K562 (cell line): ENCODE measurements around the gene DUSP10. TPM values are rescaled to one million over a fixed set of nuclear protein-coding genes. Genes with fewer than 3 reads are reported as not detected.

Experiments
- ATAC-seq: fragments of 200-7000 bp; cut with Tn5 transposase; 3 replicates; pipeline ENCODE4 v1.9.1; 2020; ENCODE audit warnings: moderate library complexity
- BruUV-seq: library from RNA; stranded (reverse); fragments of 400-500 nt; replicated peaks from 2 replicates; lab custom pipeline; 2021; lab: Mats Ljungman, UMichigan
- CTCF ChIA-PET: fragments of 300-600 bp; formaldehyde crosslinking; extraction: SDS; loops from one replicate; lab custom pipeline; 2021; ENCODE audit warnings: low intra/inter-chr PET ratio; lab: Yijun Ruan, JAX
- POLR2A ChIA-PET: fragments of 300-600, 350-650 bp; sonication (Branson Sonifier 250); formaldehyde crosslinking; extraction: SDS; loops from one replicate; lab custom pipeline; 2021; ENCODE audit warnings: antibody characterized with exemption, inconsistent platforms; lab: Yijun Ruan, JAX
- DNase-seq, 4 experiments: peaks; one replicate each; pipeline versions ENCODE4 v3.0.0 to v3.0.0-alpha.2; 2011 to 2018; ENCODE audit warnings: low spot score in 3 of 4, mixed read lengths in 3 of 4; ENCODE audit errors: extremely low read depth in 1 of 4
- FAIRE-seq: peaks from 2 replicates; lab custom pipeline; 2011; peaks lifted over from hg19 to GRCh38; lab: Jason Lieb, UNC
- H2AFZ ChIP-seq: 2 replicates; pipeline ENCODE4 v1.6.0; 2011; ENCODE audit warnings: low read depth, low read length, control low read depth, inconsistent platforms
- H3K27ac ChIP-seq: fragments of 200-600 bp; 3 replicates; pipeline ENCODE4 v1.8.0; 2011; ENCODE audit warnings: low read depth, mild to moderate bottlenecking, control low read depth, inconsistent platforms, low read length, moderate library complexity, mixed read lengths; ENCODE audit errors: extremely low read depth
- H3K27me3 ChIP-seq, 2 experiments: fragments of 300-600 bp in 1 of 2; 2 replicates in 1 of 2; 3 replicates in 1 of 2; pipeline versions ENCODE4 v1.6.0 to v1.8.0; 2011; ENCODE audit warnings: inconsistent platforms in 2 of 2, low read length in 2 of 2, mild to moderate bottlenecking in 1 of 2, mixed read lengths in 1 of 2, moderate library complexity in 1 of 2; ENCODE audit not compliant: control insufficient read depth in 2 of 2, insufficient read depth in 2 of 2
- H3K36me3 ChIP-seq: fragments of 300-600 bp; 3 replicates; pipeline ENCODE4 v1.8.0; 2011; ENCODE audit warnings: mild to moderate bottlenecking, low read length, inconsistent platforms; ENCODE audit not compliant: control insufficient read depth, insufficient read depth
- H3K4me1 ChIP-seq, 2 experiments: fragments of 200-600 bp in 1 of 2; replicated peaks in 1 of 2; 2 replicates in 1 of 2; 3 replicates in 1 of 2; pipeline versions ENCODE4 v1.5.1 to v1.8.0; 2011; ENCODE audit warnings: inconsistent platforms in 2 of 2, low read length in 2 of 2, mild to moderate bottlenecking in 1 of 2, mixed read lengths in 1 of 2, moderate library complexity in 1 of 2; ENCODE audit not compliant: control insufficient read depth in 2 of 2, insufficient read depth in 2 of 2
- H3K4me2 ChIP-seq: 2 replicates; pipeline ENCODE4 v1.6.1; 2011; ENCODE audit warnings: low read length, control low read depth, inconsistent platforms, mixed read lengths; ENCODE audit not compliant: insufficient read depth
- H3K4me3 ChIP-seq: fragments of 200-600 bp; sonication (generic), shearing (Covaris generic); 2 replicates; pipeline ENCODE4 v1.5.1; 2016; ENCODE audit warnings: control low read depth, inconsistent platforms
- H3K79me2 ChIP-seq: fragments of 200-600 bp; 3 replicates; pipeline ENCODE4 v1.8.0; 2011; ENCODE audit warnings: low read length, inconsistent platforms; ENCODE audit not compliant: control insufficient read depth, insufficient read depth
- H3K9ac ChIP-seq, 2 experiments: 2 replicates each; pipeline versions ENCODE4 v1.6.0 to v1.6.1; 2011; ENCODE audit warnings: low read depth in 2 of 2, low read length in 2 of 2, control low read depth in 1 of 2, inconsistent platforms in 1 of 2, mild to moderate bottlenecking in 1 of 2, mixed read lengths in 1 of 2; ENCODE audit not compliant: insufficient read depth in 1 of 2
- H3K9me1 ChIP-seq: one replicate; pipeline ENCODE4 v1.6.0; 2011; ENCODE audit warnings: inconsistent platforms, mild to moderate bottlenecking, low read length, moderate library complexity; ENCODE audit not compliant: control insufficient read depth, insufficient read depth
- H3K9me3 ChIP-seq: replicated peaks from 2 replicates; pipeline ENCODE4 v1.5.1; 2011; ENCODE audit warnings: low read depth, low read length, inconsistent platforms; ENCODE audit not compliant: control insufficient read depth, insufficient read depth
- H4K20me1 ChIP-seq: replicated peaks from 2 replicates; pipeline ENCODE4 v1.6.1; 2011; ENCODE audit warnings: low read length, inconsistent platforms, mixed read lengths; ENCODE audit not compliant: control insufficient read depth, insufficient read depth
- CCNT2 ChIP-seq: IDR thresholded peaks from 2 replicates; pipeline ENCODE4 v1.6.1; 2011; ENCODE audit warnings: borderline replicate concordance, low read depth, mild to moderate bottlenecking, moderate library complexity, mixed read lengths, low read length; ENCODE audit not compliant: insufficient read length; ENCODE audit errors: extremely low read depth
- CHCHD3 ChIP-seq: fragments of 250-450 bp; sonication (Bioruptor Pico); IDR thresholded peaks from 2 replicates; pipeline ENCODE4 v2.1.2; 2022; ENCODE audit warnings: mild to moderate bottlenecking
- ETV1 ChIP-seq: fragments of 450-650 bp; conservative IDR thresholded peaks from 2 replicates; pipeline ENCODE4 v1.6.1; 2016; ENCODE audit warnings: missing genetic modification characterization, control low read depth, low read depth, missing compliant biosample characterization
- MLX ChIP-seq, 2 experiments: fragments of 450-650 bp in 1 of 2; sonication (generic) in 1 of 2; formaldehyde crosslinking; conservative IDR thresholded peaks; 2 replicates each; pipeline versions ENCODE4 v1.4.0 to v1.8.1; 2020 to 2022; ENCODE audit warnings: mild to moderate bottlenecking in 1 of 2, missing genetic modification reagents in 1 of 2
- NRF1 ChIP-seq, 2 experiments: fragments of 450-650 bp; IDR thresholded peaks in 1 of 2; conservative IDR thresholded peaks in 1 of 2; 2 replicates each; pipeline ENCODE4 v1.6.1; 2014; ENCODE audit warnings: mild to moderate bottlenecking in 2 of 2
- NUFIP1 ChIP-seq: fragments of 450-650 bp; IDR thresholded peaks from 2 replicates; pipeline ENCODE4 v1.6.1; 2018; ENCODE audit not compliant: partially characterized antibody
- POLR2AphosphoS5 ChIP-seq: IDR thresholded peaks from 2 replicates; pipeline ENCODE4 v1.6.1; 2011; ENCODE audit warnings: mild to moderate bottlenecking, low read depth, low read length, moderate library complexity; ENCODE audit not compliant: control insufficient read depth, insufficient read depth
- SP1 ChIP-seq: sonication (generic); formaldehyde crosslinking; IDR thresholded peaks from 2 replicates; pipeline ENCODE4 v1.8.1; 2022; ENCODE audit warnings: mild to moderate bottlenecking, missing genetic modification reagents
- in situ Hi-C: fragments of 300-500 bp; cut with MboI; formaldehyde crosslinking; loops from 4 replicates; pipeline ENCODE4 v1.15.0; 2018; ENCODE audit warnings: inconsistent platforms, mixed read lengths
- intact Hi-C: fragments of 100-400 bp; cut with micrococcal nuclease; formaldehyde crosslinking; loops from 2 replicates; pipeline ENCODE4 v1.14.2; 2022
- polyA plus RNA-seq, 8 experiments: library from polyadenylated mRNA; depleted of rRNA in 4 of 8; stranded (reverse) in 5 of 8; unstranded in 3 of 8; fragments of >200 nt; fragmentation: Nextera tagmentation in 2 of 8; fragmentation: Illumina TruSeq in 1 of 8; extraction: Ambion mirVana in 2 of 8; extraction: Trizol in 1 of 8; gene quantifications; 2 replicates each; pipeline versions ENCODE4 v1.2.1 to v1.2.3, GENCODE V29; 2011 to 2014; ENCODE audit warnings: inconsistent platforms in 1 of 8, missing spikeins in 1 of 8
- total RNA-seq, 7 experiments: library from RNA; depleted of rRNA in 6 of 7; stranded (reverse); fragments of >200 nt in 6 of 7; fragmentation: Illumina TruSeq in 2 of 7; extraction: Trizol in 2 of 7; gene quantifications; 2 replicates each; pipeline versions ENCODE4 v1.2.1 to v1.2.3, GENCODE V29; 2011 to 2021; ENCODE audit warnings: low replicate concordance in 1 of 7
- TF ChIP-seq, protein P1 (sequence below): IDR thresholded peaks from 3 replicates; pipeline ENCODE4 v1.6.1; 2011; ENCODE audit warnings: borderline replicate concordance, mild to moderate bottlenecking, moderate library complexity; ENCODE audit not compliant: insufficient read length; ENCODE audit errors: extremely low read depth

DUSP10 gene
- total and polyA plus RNA-seq, 9 of the 15 experiments (the other 6 are each of a cell fraction or from before 2014, with no cell fraction given) = 1.7 to 8.3 (median 6.1) TPM

GRCh38 chr1:221734187-221734586 is 7.7 kb downstream of the DUSP10 start:
- Histone ChIP-seq H3K4me3 (no peak overlapping the region), H3K79me2 (peaks cover 22% of the 10 kb centered on the region; the same call in 2 of the 3 replicates), H3K27me3 (no peaks in the 10 kb centered on the region), H3K9me3 (no peaks in the 10 kb centered on the region), H2AFZ (no peak overlapping the region), H4K20me1 (0 out of 2 replicates have a peak, but pooled peaks cover 3% of the 10 kb centered on the region), H3K4me2 (no peak overlapping the region), H3K36me3 (peaks cover 14% of the 10 kb centered on the region; the same call in 2 of the 3 replicates), H3K4me1 (peaks cover 2 to 10% of the 10 kb centered on the region in 2 experiments; a peak in 4 of 5 replicates), H3K9ac (no peak overlapping the region), H3K27ac (no peak overlapping the region), H3K9me1 (no peaks in the 10 kb centered on the region)
- TF ChIP-seq SP1 (CRISPR knock-in tag) = no peak
- TF ChIP-seq NUFIP1 = no peak
- no peak for TF ChIP-seq NRF1 (conservative IDR thresholded peaks at IDR 0.05 in 1 of 2, IDR thresholded peaks at IDR 0.05 in 1 of 2)
- TF ChIP-seq POLR2AphosphoS5 = no peak
- no peak for TF ChIP-seq CCNT2
- TF ChIP-seq MLX (CRISPR knock-in tag; conservative IDR thresholded peaks at IDR 0.05) = no peak
- no peak for TF ChIP-seq CHCHD3
- TF ChIP-seq, protein P1, sequence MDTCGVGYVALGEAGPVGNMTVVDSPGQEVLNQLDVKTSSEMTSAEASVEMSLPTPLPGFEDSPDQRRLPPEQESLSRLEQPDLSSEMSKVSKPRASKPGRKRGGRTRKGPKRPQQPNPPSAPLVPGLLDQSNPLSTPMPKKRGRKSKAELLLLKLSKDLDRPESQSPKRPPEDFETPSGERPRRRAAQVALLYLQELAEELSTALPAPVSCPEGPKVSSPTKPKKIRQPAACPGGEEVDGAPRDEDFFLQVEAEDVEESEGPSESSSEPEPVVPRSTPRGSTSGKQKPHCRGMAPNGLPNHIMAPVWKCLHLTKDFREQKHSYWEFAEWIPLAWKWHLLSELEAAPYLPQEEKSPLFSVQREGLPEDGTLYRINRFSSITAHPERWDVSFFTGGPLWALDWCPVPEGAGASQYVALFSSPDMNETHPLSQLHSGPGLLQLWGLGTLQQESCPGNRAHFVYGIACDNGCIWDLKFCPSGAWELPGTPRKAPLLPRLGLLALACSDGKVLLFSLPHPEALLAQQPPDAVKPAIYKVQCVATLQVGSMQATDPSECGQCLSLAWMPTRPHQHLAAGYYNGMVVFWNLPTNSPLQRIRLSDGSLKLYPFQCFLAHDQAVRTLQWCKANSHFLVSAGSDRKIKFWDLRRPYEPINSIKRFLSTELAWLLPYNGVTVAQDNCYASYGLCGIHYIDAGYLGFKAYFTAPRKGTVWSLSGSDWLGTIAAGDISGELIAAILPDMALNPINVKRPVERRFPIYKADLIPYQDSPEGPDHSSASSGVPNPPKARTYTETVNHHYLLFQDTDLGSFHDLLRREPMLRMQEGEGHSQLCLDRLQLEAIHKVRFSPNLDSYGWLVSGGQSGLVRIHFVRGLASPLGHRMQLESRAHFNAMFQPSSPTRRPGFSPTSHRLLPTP = no peak
- TF ChIP-seq ETV1 (tag) = no peak
- FAIRE-seq (no peak), ATAC-seq (no peak), DNase-seq (no peak)
- in situ Hi-C loops (no loop called here), intact Hi-C loops (no loop called here)
- BruUV-seq = no TSS peak
- ChIA-PET POLR2A (interaction anchor here (1.0 to 2.0 kb wide), 2 partner anchors 8 to 11 kb away, joined by 3 to 4 read pairs; no protein-coding TSS in a partner anchor), CTCF (no interaction called here)
